Caco-2 (cell line): Measurements from ENCODE around the gene VIPR2. TPM values are rescaled to one million over a fixed set of nuclear protein-coding genes. Genes with fewer than 3 reads are reported as not detected.

Experiments
- BruUV-seq: library from RNA; stranded (reverse); fragments of 400-500 nt; replicated peaks from 2 replicates; lab custom pipeline; 2021; lab: Mats Ljungman, UMichigan
- CTCF ChIA-PET: fragments of 300-600 bp; sonication (Branson Sonifier 250); formaldehyde crosslinking; loops from one replicate; lab custom pipeline; 2022; ENCODE audit warnings: antibody characterized with exemption; lab: Charles Lee
- POLR2A ChIA-PET: fragments of 300-600 bp; sonication (Branson Sonifier 250); formaldehyde crosslinking; loops from one replicate; lab custom pipeline; 2022; ENCODE audit warnings: antibody characterized with exemption; lab: Charles Lee
- DNase-seq, 2 experiments: peaks; one replicate each; pipeline versions ENCODE4 v3.0.0 to v3.0.0-alpha.2; 2020 to 2022
- H3K27me3 ChIP-seq: replicated peaks from 2 replicates; pipeline ENCODE4 v1.6.0; 2011; ENCODE audit warnings: low read length; ENCODE audit not compliant: control insufficient read depth, insufficient read depth
- H3K36me3 ChIP-seq: 2 replicates; pipeline ENCODE4 v1.5.1; 2011; ENCODE audit warnings: low read length; ENCODE audit not compliant: control insufficient read depth, insufficient read depth
- H3K4me1 ChIP-seq: fragments of 250-450 bp; sonication (Bioruptor Pico); 2 replicates; pipeline ENCODE4 v1.5.1; 2020; ENCODE audit warnings: mild to moderate bottlenecking
- H3K4me3 ChIP-seq: 2 replicates; pipeline ENCODE4 v1.5.1; 2011; ENCODE audit warnings: low read depth, mild to moderate bottlenecking, control low read depth, low read length
- H3K9me3 ChIP-seq: fragments of 250-450 bp; sonication (Bioruptor Pico); 2 replicates; pipeline ENCODE4 v1.5.1; 2020; ENCODE audit warnings: mild to moderate bottlenecking, moderate library complexity
- H3K27ac Mint-ChIP-seq: one replicate; pipeline ENCODE4 v1.8.0; 2022; ENCODE audit warnings: mixed read lengths; ENCODE audit not compliant: unreplicated experiment
- H3K27me3 Mint-ChIP-seq: one replicate; pipeline ENCODE4 v1.8.0; 2022; ENCODE audit warnings: mixed read lengths; ENCODE audit not compliant: insufficient read depth, unreplicated experiment
- H3K36me3 Mint-ChIP-seq: one replicate; pipeline ENCODE4 v1.8.0; 2022; ENCODE audit warnings: mild to moderate bottlenecking, mixed read lengths; ENCODE audit not compliant: insufficient read depth, unreplicated experiment
- H3K4me1 Mint-ChIP-seq: one replicate; pipeline ENCODE4 v1.8.0; 2022; ENCODE audit warnings: low read depth, mixed read lengths; ENCODE audit not compliant: unreplicated experiment
- H3K4me3 Mint-ChIP-seq: one replicate; pipeline ENCODE4 v1.8.0; 2022; ENCODE audit warnings: mild to moderate bottlenecking, moderate library complexity, mixed read lengths; ENCODE audit not compliant: unreplicated experiment
- H3K9me3 Mint-ChIP-seq: one replicate; pipeline ENCODE4 v1.8.0; 2022; ENCODE audit warnings: mixed read lengths; ENCODE audit not compliant: unreplicated experiment
- intact Hi-C: fragments of 100-400 bp; cut with micrococcal nuclease; formaldehyde crosslinking; loops from one replicate; pipeline ENCODE4 v1.10.0; 2022; ENCODE audit not compliant: unreplicated experiment
- total RNA-seq: library from RNA; stranded (reverse); gene quantifications from 2 replicates; pipeline ENCODE4 v1.2.3, GENCODE V29; 2022
- TF ChIP-seq, protein P1 (sequence below), 2 experiments: fragments of 200-600 bp in 1 of 2; IDR thresholded peaks; 1 replicate in 1 of 2; 2 replicates in 1 of 2; pipeline versions ENCODE4 v1.5.1 to v1.8.0; 2011 to 2022; ENCODE audit warnings: antibody characterized with exemption in 1 of 2, control low read depth in 1 of 2, inconsistent platforms in 1 of 2, low read depth in 1 of 2, low read length in 1 of 2, mild to moderate bottlenecking in 1 of 2, moderate library complexity in 1 of 2; ENCODE audit not compliant: insufficient read depth in 1 of 2, severe bottlenecking in 1 of 2, unreplicated experiment in 1 of 2

VIPR2 gene
- total RNA-seq, 1 experiment from 2014 or later, result not detected

DNA sequence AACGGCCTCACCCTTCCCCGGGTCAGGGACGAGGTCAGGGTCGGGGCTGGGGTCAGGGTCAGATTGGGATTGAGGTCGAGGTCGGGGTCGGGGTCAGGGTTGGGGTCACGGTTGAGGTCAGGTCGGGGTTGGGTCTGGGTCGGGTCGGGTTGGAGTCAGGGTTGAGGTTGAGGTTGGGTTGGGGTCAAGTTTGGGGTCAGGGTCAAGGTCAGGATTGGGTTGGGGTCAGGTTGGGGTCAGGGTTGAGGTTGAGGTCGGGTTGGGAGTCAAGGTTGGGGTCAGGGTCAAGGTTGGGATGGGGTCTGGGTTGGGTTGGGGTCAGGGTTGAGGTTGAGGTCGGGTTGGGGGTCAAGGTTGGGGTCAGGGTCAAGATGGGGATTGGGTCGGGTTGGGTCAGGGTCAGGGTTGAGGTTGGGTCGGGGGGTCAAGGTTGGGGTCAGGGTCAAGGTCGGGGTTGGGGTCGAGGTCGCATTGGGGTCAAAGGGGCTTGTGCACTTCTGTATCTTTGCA lies 131.4 kb downstream of the VIPR2 start:
- BruUV-seq, result no TSS peak
- POLR2A ChIA-PET, result no interaction called here
- no peaks in the 10 kb centered on the region for H3K9me3 ChIP-seq
- H3K4me1 Mint-ChIP-seq, result peaks cover 15% of the 10 kb centered on the region
- TF ChIP-seq, protein P1, sequence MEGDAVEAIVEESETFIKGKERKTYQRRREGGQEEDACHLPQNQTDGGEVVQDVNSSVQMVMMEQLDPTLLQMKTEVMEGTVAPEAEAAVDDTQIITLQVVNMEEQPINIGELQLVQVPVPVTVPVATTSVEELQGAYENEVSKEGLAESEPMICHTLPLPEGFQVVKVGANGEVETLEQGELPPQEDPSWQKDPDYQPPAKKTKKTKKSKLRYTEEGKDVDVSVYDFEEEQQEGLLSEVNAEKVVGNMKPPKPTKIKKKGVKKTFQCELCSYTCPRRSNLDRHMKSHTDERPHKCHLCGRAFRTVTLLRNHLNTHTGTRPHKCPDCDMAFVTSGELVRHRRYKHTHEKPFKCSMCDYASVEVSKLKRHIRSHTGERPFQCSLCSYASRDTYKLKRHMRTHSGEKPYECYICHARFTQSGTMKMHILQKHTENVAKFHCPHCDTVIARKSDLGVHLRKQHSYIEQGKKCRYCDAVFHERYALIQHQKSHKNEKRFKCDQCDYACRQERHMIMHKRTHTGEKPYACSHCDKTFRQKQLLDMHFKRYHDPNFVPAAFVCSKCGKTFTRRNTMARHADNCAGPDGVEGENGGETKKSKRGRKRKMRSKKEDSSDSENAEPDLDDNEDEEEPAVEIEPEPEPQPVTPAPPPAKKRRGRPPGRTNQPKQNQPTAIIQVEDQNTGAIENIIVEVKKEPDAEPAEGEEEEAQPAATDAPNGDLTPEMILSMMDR (IDR thresholded peaks at IDR 0.05; ENCODE audit: insufficient read depth in 1 of 2, low read depth in 1 of 2, low read length in 1 of 2, severe bottlenecking in 1 of 2, unreplicated experiment in 1 of 2), result no peak
- H3K4me3 ChIP-seq, result no peak overlapping the region
- H3K36me3 Mint-ChIP-seq, result no peaks in the 10 kb centered on the region
- CTCF ChIA-PET, result no interaction called here
- no peaks in the 10 kb centered on the region for H3K27me3 Mint-ChIP-seq
- no peaks in the 10 kb centered on the region for H3K27me3 ChIP-seq
- peaks cover 15% of the 10 kb centered on the region for H3K4me1 ChIP-seq
- intact Hi-C loops, result no loop called here
- H3K36me3 ChIP-seq, result no peaks in the 10 kb centered on the region
- H3K27ac Mint-ChIP-seq, result no peak overlapping the region
- no peak for DNase-seq
- peaks cover 2% of the 10 kb centered on the region for H3K9me3 Mint-ChIP-seq
- no peak overlapping the region for H3K4me3 Mint-ChIP-seq

DNA sequence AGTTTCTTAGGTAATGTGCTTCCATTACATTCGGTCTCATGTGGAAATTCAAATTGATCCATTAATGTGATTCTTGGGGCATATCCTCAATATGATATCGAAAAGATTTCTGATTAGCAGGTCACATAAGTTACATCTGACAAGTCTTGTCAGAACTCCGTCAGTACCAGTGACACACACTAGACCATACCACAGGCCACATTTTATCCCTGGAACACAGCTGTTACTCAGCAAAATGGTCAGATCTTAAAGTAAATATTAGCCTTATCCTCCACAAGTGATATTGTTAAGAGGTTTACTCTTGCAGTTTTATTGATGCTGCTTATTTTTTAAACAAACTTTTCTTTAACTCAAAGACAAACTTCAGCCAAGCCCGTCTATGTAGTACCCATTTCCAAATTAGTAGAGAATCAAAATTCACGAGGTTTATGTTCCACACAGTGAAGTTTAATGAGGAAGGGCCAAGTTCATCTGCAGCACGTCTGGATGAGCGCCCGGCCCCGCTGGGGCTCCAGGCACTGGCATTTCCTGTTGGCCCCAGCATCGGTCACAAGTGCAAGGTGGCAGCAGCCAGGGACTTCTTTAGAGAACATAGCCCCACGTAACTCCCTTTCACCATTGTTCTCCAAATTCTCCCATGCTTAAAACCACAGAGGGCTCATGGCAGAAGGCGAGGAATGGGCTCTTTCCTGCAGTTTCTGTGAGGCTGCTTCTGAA lies 132.2 kb downstream of the VIPR2 start:
- CTCF ChIA-PET, result no interaction called here
- DNase-seq, result no peak
- Histone ChIP-seq H3K4me3 (no peak overlapping the region), H3K4me1 (peaks cover 15% of the 10 kb centered on the region), H3K9me3 (no peaks in the 10 kb centered on the region), H3K36me3 (no peaks in the 10 kb centered on the region), H3K27me3 (no peaks in the 10 kb centered on the region)
- H3K27me3 Mint-ChIP-seq, result no peaks in the 10 kb centered on the region
- no peaks in the 10 kb centered on the region for H3K9me3 Mint-ChIP-seq
- BruUV-seq, result no TSS peak
- no peak overlapping the region for H3K4me3 Mint-ChIP-seq
- H3K36me3 Mint-ChIP-seq, result no peaks in the 10 kb centered on the region
- H3K4me1 Mint-ChIP-seq, result peaks cover 15% of the 10 kb centered on the region
- intact Hi-C loops, result no loop called here
- no peak overlapping the region for H3K27ac Mint-ChIP-seq
- POLR2A ChIA-PET, result no interaction called here
- TF ChIP-seq, protein P1 (IDR thresholded peaks at IDR 0.05; ENCODE audit: insufficient read depth in 1 of 2, low read depth in 1 of 2, low read length in 1 of 2, severe bottlenecking in 1 of 2, unreplicated experiment in 1 of 2), result no peak

DNA sequence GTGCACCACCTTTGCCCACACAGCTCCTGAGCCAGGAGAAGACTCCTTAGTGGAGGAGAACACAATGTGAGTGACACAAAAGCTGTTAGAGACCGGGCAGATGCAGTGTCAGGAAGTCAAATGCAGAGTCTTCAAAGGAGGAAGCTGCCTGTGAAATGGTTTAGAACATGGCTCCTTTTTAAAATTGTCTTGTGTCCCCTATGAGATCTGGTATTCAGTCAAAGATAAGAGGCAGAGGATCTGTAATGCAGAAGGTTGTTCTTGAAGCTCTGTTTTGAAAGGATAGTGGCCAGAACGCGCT lies 133.0 kb downstream of the VIPR2 start:
- H3K27me3 ChIP-seq, result no peaks in the 10 kb centered on the region
- no TSS peak for BruUV-seq
- no peaks in the 10 kb centered on the region for H3K9me3 ChIP-seq
- H3K36me3 ChIP-seq, result no peaks in the 10 kb centered on the region
- H3K27me3 Mint-ChIP-seq, result no peaks in the 10 kb centered on the region
- CTCF ChIA-PET, result no interaction called here
- H3K27ac Mint-ChIP-seq, result no peak overlapping the region
- peaks cover 15% of the 10 kb centered on the region for H3K4me1 ChIP-seq
- no peaks in the 10 kb centered on the region for H3K36me3 Mint-ChIP-seq
- no peaks in the 10 kb centered on the region for H3K9me3 Mint-ChIP-seq
- intact Hi-C loops, result no loop called here
- no peak overlapping the region for H3K4me3 ChIP-seq
- no peak for DNase-seq
- peaks cover 13% of the 10 kb centered on the region for H3K4me1 Mint-ChIP-seq
- H3K4me3 Mint-ChIP-seq, result no peak overlapping the region
- TF ChIP-seq, protein P1 (IDR thresholded peaks at IDR 0.05; ENCODE audit: insufficient read depth in 1 of 2, low read depth in 1 of 2, low read length in 1 of 2, severe bottlenecking in 1 of 2, unreplicated experiment in 1 of 2), result no peak
- POLR2A ChIA-PET, result no interaction called here
